Stimulated activated CD4-positive, alpha-beta T cell treated with anti-CD3 and anti-CD28 coated beads, Interleukin-1b, Interleukin-23, amount 100 ng/mL, for 24 hours (primary cell): ENCODE results near the gene SUGT1.

Experiments used
- DNase-seq, 4 experiments: peaks; one replicate each; pipeline ENCODE4 v3.0.0-alpha.2; 2020; ENCODE audit warnings: low read depth in 4 of 4, low spot score in 1 of 4

SUGT1 gene

DNA sequence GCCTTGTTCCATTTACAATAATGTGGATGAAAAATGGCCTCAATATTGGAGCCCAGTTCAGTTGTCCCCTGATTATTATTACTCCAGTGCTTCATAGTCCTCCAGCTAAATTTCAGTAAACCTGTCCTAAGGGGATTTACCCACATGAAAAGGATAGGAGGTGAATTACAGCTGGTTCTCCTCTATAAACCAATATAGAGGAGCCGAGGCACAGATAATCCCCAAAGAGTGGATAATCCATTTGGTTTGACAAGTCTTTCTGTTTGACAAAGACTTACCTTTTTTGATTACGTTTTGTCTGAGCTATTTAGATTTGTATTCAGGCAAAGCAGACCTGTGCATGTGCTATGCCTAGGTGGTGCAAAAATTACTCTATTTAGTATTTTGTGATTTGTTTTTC, 84.3 kb downstream of the SUGT1 start:
- DNase-seq = no peak

- no peak for DNase-seq
These were observed 84.8 kb downstream of the SUGT1 start for GRCh38 chr13:52737451-52737850.

DNA sequence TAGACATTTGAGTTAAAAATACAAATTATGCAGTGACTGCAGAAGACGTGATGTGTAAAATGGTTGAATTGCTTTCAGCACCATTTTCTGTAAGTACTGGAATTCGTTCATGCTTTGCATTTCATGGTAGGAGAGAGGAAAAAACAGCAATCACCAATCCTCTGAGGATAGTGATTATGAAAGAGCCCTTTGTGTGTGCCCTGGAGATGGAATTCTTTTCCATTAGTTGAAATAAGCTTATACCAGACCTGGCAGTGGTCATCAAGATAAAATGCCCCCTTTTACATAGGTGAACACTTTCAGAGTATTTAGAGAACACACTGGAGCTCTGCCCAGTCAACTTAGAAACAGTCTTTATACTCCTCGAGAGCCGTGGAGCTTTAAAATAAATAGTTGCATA, 85.3 kb downstream of the SUGT1 start:
- DNase-seq = no peak

- DNase-seq = peak in 2 of 4 experiments; percentile 3 to 4
These were observed 86.3 kb downstream of the SUGT1 start for GRCh38 chr13:52738719-52739467.

DNA sequence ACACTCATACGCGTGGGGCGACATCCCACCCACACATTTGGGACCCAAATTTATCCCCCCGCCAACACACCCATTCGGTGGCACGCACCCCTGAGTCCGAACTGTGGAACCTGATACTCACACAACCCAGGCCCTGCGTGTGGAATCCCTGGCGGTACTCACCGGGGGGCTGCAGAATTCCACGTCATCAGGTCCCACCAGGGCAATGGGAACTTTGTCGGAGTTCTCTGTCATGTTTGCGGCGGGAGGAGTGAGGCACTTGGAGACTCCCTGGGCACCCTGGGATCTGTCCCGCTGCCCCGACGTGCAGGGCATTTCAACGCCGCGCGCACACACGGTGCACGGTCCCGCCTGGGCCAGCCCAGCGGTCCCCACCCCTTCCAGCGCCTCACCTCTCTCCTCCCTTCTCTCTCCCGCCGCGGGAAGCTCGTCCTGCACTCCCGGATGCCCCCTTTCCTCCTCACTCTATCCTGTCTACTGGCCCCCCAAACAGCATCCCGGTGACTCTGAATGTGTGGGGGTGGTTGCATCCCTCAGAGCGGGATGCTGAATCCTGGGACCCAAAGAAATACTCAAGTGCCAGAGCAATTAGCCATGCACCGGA, 86.9 kb downstream of the SUGT1 start, which contains the start of gene CNMD:
Gene CNMD, minus strand, starts transcription at position 353 of the 604 bp plus-strand sequence. Its CDS starts 119 bp downstream, at position 234.
- DNase-seq = no peak

GRCh38 chr13:52743569-52743968, 90.9 kb downstream of the SUGT1 start:
- DNase-seq = no peak

- no peak for DNase-seq
These were observed 91.4 kb downstream of the SUGT1 start for GRCh38 chr13:52743988-52744387.

DNA sequence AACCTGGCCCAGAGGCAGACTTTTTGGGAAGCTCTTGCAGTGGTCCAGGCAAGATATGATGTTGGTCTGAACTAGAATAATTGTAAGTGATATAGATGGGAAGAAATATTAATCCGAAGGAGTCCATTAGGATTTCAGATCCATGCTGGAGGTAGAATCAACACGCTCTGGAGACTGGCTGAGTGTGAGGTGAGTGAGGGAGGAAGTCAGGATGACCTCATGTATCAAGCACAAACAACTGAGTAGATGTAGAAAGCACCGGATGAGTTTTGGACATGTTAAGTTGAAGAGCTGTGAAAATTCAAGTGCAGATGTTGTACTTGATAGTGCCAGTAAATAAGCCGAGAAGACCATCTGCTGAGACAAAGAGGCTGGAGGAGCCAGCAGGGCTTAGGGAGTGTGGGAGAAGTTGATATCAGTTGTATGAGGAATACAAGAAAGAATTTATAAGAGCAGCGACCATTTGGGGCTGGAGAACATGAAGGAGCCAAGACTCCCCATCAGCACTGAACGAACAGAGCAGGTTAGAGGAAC, 92.3 kb downstream of the SUGT1 start:
- no peak for DNase-seq

- no peak for DNase-seq
These were observed 93.5 kb downstream of the SUGT1 start for GRCh38 chr13:52746141-52746540.

DNA sequence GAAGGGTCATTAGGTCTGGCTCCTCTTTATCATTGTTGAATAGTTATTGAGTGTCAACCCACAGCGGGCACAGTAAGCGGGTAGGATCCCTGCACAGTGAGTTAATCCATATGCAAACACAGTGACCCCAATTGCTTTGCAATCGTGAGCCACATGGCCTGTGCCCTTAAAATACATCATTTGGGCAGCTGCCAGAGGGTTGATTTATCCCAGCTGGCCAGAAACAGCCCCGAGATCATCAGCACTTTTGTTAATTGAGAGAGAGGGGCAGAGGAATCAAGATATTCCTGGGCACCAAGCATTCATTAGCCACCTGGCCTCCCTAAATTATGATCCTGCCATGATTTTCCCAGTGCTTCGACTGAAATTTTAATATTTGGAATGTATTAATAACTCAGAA, 96.8 kb downstream of the SUGT1 start:
- DNase-seq = no peak
